ENCODE data around the gene TAS2R39. TPM values are rescaled to one million over a fixed set of nuclear protein-coding genes. Genes with fewer than 3 reads are reported as not detected.

TAS2R39 gene
- total RNA-seq, 1 experiment from 2014 or later = not detected

DNA sequence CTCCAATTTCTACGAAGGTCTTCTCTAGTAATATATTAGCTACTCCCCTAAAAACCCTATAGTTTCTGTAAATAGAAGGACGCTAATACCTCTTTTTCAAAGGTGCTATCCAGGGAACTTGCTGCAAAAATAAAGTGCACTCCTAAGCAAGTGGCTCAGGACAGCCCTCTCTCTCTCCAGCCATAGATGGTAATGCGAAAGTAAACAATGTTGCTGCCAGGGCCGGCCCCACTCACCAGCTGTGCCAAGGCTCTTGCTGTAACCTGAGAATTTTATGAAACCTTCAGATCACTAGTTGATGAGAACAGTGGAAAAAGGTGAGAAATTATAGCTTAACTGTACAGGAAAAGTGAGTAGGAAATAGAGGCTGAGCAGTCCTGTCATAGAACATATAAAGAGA, 10.9 kb upstream of the TAS2R39 start:
- Histone ChIP-seq H3T11ph (ENCODE audit: low read length) (no peak overlapping the region), H3K4me2 (ENCODE audit: insufficient read depth, insufficient read length, low read length) (no peak overlapping the region), H2BK5ac (ENCODE audit: insufficient read length, low read length) (no peak overlapping the region), H4K20me1 (ENCODE audit: control insufficient read depth, insufficient read depth, insufficient read length) (no peaks in the 10 kb centered on the region), H3K9ac (ENCODE audit: extremely low read depth, insufficient read length, low read length) (no peak overlapping the region), H3K27me3 (ENCODE audit: insufficient read depth, low read length) (no peaks in the 10 kb centered on the region), H2AK5ac (ENCODE audit: insufficient read length, low read length) (no peak overlapping the region), H2AFZ (ENCODE audit: low read length) (no peak overlapping the region), H3K4ac (ENCODE audit: low read depth, low read length) (no peak overlapping the region), H2BK15ac (ENCODE audit: low read depth, low read length) (no peak overlapping the region), H3K14ac (ENCODE audit: insufficient read depth, low read length) (no peak overlapping the region), H3K9me3 (ENCODE audit: control insufficient read depth, low read depth, low read length) (no peaks in the 10 kb centered on the region), H3K79me2 (ENCODE audit: insufficient read depth, low read length) (no peaks in the 10 kb centered on the region), H3K27ac (ENCODE audit: insufficient read length, low read depth, low read length) (no peak overlapping the region), H3K23ac (ENCODE audit: insufficient read length, low read depth, low read length) (no peak overlapping the region), H4K8ac (replicated peaks; ENCODE audit: insufficient read length, low read depth, low read length) (no peak overlapping the region), H3K79me1 (ENCODE audit: insufficient read depth, low read depth, low read length, poor library complexity, severe bottlenecking) (no peaks in the 10 kb centered on the region), H2BK20ac (ENCODE audit: low read depth, low read length, poor library complexity, severe bottlenecking) (no peak overlapping the region), H2BK120ac (ENCODE audit: low read depth, low read length, poor library complexity, severe bottlenecking) (no peak overlapping the region), H3K18ac (ENCODE audit: insufficient read length, low read depth, low read length) (no peak overlapping the region), H3K23me2 (ENCODE audit: insufficient read length, low read depth, low read length, poor library complexity, severe bottlenecking) (no peaks in the 10 kb centered on the region), H2BK12ac (ENCODE audit: insufficient read length, low read depth, low read length) (no peak overlapping the region), H4K91ac (ENCODE audit: insufficient read length, low read depth, low read length) (no peak overlapping the region), H4K5ac (ENCODE audit: insufficient read length, low read depth, low read length) (no peak overlapping the region), H3K56ac (ENCODE audit: insufficient read length, low read depth, low read length) (no peak overlapping the region), H3K4me1 (ENCODE audit: insufficient read depth, low read length) (no peaks in the 10 kb centered on the region)
- WGBS (ENCODE audit: extremely low coverage, insufficient read length, low lambda C conversion rate) = no CpG with 5 or more reads among the region's 4 CpGs
- peaks cover 4 to 5% of the 10 kb centered on the region in 2 experiments for H3K4me1 Mint-ChIP-seq
- peaks cover 0 to 2% (median under 1%) of the 10 kb centered on the region in 3 experiments; a peak in 1 of 7 replicates for H3K36me3 Mint-ChIP-seq (ENCODE audit: insufficient read depth in 1 of 3, low read depth in 3 of 3)
- H3K27ac Mint-ChIP-seq = no peak overlapping the region
- 0 out of 2 replicates have a peak, but pooled peaks cover 1% of the 10 kb centered on the region for H3K27me3 Mint-ChIP-seq (ENCODE audit: low read depth)
- no peak for TF ChIP-seq CTCF (conservative IDR thresholded peaks at IDR 0.05)
- peaks cover 7 to 13% of the 10 kb centered on the region in 2 experiments; a peak in 4 of 5 replicates for H3K9me3 Mint-ChIP-seq
- no peak overlapping the region for H3K4me3 Mint-ChIP-seq
- no peak for DNase-seq

Measured in H9 (cell line).